Subcutaneous adipose tissue (tissue), 4 donors: ENCODE data around the gene WDR73. TPM values are rescaled to one million over a fixed set of nuclear protein-coding genes. Genes with fewer than 3 reads are reported as not detected.

ENCODE experiments used
- total RNA-seq, 4 donors: library from RNA; depleted of rRNA; stranded (reverse); fragments of >200 nt; gene quantifications; one replicate each; pipeline ENCODE4 v1.1.0, GENCODE V29; 2016
- TF ChIP-seq, protein P1 (sequence below): fragments of 450-650 bp; IDR thresholded peaks from one replicate; pipeline ENCODE4 v1.5.1; 2016; ENCODE audit warnings: low read depth, mild to moderate bottlenecking, control low read depth, antibody characterized with exemption, moderate library complexity

Gene WDR73
- total RNA-seq, 4 donors from 2014 or later: 9.5 to 19.8 (median 15.8) TPM

DNA sequence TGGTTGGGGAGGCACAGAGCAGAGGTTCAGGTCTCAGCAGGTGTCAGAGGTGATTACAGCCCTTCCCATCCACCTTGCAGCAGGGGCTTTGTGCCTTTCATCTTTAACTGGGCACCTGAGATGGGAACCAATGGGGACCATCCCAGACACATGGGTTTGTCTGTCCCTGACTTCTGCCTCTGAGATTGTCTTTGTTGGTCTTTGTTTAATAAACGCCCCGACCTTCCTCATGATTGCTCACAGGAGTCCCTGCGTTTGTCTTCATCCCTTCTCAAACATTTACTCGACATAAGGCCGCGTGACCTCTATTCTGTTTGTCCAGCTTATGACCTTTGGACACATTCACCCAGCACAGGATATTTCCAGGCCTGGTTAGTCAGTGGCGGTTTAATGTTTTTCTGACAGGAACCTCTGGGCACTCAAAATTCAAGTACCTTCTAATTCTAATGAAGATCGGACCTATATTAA, 47.4 kb downstream of the WDR73 start:
- TF ChIP-seq, protein P1, sequence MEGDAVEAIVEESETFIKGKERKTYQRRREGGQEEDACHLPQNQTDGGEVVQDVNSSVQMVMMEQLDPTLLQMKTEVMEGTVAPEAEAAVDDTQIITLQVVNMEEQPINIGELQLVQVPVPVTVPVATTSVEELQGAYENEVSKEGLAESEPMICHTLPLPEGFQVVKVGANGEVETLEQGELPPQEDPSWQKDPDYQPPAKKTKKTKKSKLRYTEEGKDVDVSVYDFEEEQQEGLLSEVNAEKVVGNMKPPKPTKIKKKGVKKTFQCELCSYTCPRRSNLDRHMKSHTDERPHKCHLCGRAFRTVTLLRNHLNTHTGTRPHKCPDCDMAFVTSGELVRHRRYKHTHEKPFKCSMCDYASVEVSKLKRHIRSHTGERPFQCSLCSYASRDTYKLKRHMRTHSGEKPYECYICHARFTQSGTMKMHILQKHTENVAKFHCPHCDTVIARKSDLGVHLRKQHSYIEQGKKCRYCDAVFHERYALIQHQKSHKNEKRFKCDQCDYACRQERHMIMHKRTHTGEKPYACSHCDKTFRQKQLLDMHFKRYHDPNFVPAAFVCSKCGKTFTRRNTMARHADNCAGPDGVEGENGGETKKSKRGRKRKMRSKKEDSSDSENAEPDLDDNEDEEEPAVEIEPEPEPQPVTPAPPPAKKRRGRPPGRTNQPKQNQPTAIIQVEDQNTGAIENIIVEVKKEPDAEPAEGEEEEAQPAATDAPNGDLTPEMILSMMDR: no peak

DNA sequence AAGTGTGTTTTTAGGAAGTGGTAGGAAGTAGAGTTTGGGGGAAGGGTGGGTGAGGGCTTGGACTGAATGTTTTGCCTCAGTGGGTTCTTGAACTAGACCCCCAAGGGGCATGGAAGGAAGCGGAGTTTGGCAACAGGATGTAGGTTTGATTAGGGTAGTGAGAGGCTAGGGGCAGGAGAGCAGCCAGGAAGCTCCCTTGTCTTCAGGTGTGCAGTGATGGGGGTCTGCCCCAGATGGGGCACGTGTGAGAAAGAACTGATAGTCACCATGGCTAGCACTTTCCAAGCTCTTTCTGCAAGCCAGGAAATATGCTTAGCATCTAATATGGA, 48.6 kb downstream of the WDR73 start:
- TF ChIP-seq, protein P1: no peak

- TF ChIP-seq, protein P1: no peak
Measured at GRCh38 chr15:84604826-84605553, 49.1 kb downstream of the WDR73 start.

GRCh38 chr15:84603630-84604379, 50.3 kb downstream of the WDR73 start:
- TF ChIP-seq, protein P1: no peak

DNA sequence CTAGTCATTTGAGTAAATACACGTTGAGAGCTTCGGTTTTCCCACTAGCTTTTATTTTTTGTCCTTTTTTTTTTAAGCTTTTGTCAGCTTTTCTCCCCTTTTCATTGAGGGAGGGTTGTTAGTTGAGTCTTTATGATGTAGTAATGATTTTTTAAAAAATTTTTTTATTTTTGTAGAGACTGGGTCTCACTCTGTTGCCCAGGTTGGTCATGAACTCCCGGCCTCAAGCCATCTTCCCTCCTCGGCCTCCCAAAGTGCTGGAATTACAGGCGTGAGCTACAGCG, 52.6 kb downstream of the WDR73 start:
- TF ChIP-seq, protein P1: no peak

GRCh38 chr15:84600687-84601554, 53.2 kb downstream of the WDR73 start, which contains the start of gene ZSCAN2:
ZSCAN2 (plus strand) TSS chr15:84601009; CDS start chr15:84603928, 2,919 bp downstream.
- TF ChIP-seq, protein P1: no peak

DNA sequence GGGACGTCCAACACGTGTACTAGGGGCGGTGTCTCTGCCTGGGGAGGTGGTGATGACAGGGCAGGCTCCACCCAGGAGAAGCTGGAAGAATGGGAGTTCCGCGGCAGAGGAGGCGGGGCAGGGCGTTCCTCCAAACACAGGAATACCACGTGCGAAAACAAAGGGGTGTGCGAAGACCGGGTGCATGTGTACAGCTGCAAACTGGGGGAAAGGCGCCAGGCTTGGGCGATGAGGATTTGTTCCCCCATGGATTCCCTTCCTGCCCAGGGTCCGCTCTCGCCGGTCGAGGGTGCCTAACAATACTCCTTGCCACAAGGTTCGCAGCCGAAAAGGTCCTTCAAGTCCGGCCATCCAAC, 53.8 kb downstream of the WDR73 start:
- TF ChIP-seq, protein P1: no peak
